ENCODE data around the gene UCN.

Gene UCN

DNA sequence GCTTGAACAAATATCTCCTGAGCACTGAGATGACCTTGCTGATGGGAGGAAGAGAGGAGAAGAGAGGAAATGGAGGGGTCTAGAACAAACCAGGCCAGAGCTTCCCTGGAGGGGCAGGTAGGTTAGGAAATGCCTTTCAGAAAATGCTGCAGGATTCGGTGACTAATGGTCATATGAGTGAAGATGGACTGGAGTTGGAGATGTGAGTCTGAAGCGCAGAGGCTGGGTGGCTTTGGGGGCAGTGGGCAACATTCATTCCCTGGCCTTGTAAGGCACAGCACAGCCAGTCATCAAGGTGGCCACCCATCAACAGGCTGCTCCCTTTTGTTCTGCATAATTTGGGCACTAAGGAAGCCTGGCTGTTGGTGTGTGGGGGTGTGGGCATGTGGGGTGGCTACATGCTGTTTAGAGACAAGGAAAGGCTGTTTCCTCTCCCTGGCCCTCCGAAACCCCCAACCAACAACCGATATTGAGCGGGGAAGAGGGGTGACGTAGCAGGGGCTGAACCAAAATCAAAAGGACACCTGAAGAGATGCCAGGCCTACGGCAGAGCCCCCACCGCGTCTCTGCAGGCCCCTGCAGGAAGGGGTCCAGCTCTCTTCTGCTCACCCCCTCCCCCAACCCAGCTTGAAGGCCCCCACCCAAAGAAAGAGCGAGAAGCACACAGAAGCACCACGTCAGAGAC lies 46.9 kb downstream of the UCN start:
- DNase-seq (ENCODE audit: low spot score) = no peak

GRCh38 chr2:27258051-27258450 lies 50.2 kb downstream of the UCN start:
- no peak for DNase-seq (ENCODE audit: low spot score)

All from pons (tissue), 1 donor.